IMR-90 (cell line): ENCODE measurements around the gene ZNF207. TPM values are rescaled to one million over a fixed set of nuclear protein-coding genes. Genes with fewer than 3 reads are reported as not detected.
A peak's percentile ranks its signal among the peaks of the same experiment; 100 is the strongest.

ENCODE experiments used
- ATAC-seq: fragments of 200-7000 bp; cut with Tn5 transposase; 2 replicates; pipeline ENCODE4 v1.9.1; 2020; ENCODE audit warnings: low read depth, mild to moderate bottlenecking, moderate library complexity
- BruUV-seq: library from RNA; stranded (reverse); fragments of 400-500 nt; replicated peaks from 2 replicates; lab custom pipeline; 2021; lab: Mats Ljungman, UMichigan
- CTCF ChIA-PET: fragments of 300-600 bp; formaldehyde crosslinking; extraction: SDS; loops from one replicate; lab custom pipeline; 2021; ENCODE audit warnings: antibody characterized with exemption; lab: Yijun Ruan, JAX
- POLR2A ChIA-PET: fragments of 300-600 bp; sonication (Branson Sonifier 250); formaldehyde crosslinking; loops from one replicate; lab custom pipeline; 2022; ENCODE audit warnings: antibody characterized with exemption; ENCODE audit not compliant: unreplicated experiment; lab: Charles Lee
- DNase-seq: peaks from one replicate; pipeline ENCODE4 v3.0.0; 2013
- H2AFZ ChIP-seq: replicated peaks from 2 replicates; pipeline ENCODE3; 2013; ENCODE audit warnings: low read length, mild to moderate bottlenecking; ENCODE audit not compliant: poor library complexity
- H2AK5ac ChIP-seq: 2 replicates; pipeline ENCODE4 v1.6.1; 2013; ENCODE audit warnings: low read depth, low read length, inconsistent platforms
- H2AK9ac ChIP-seq: replicated peaks from 2 replicates; pipeline ENCODE3; 2013; ENCODE audit warnings: mild to moderate bottlenecking, low read depth, low read length, moderate library complexity; ENCODE audit not compliant: poor library complexity
- H2BK120ac ChIP-seq: 2 replicates; pipeline ENCODE4 v1.6.1; 2013; ENCODE audit warnings: low read depth, low read length, inconsistent platforms
- H2BK15ac ChIP-seq: 3 replicates; pipeline ENCODE4 v1.6.1; 2013; ENCODE audit warnings: low read depth, low read length, inconsistent platforms
- H2BK20ac ChIP-seq: 2 replicates; pipeline ENCODE4 v1.6.1; 2013; ENCODE audit warnings: low read depth, mild to moderate bottlenecking, inconsistent platforms, low read length, moderate library complexity
- H2BK5ac ChIP-seq: 2 replicates; pipeline ENCODE4 v1.6.1; 2013; ENCODE audit warnings: mild to moderate bottlenecking, low read depth, low read length, inconsistent platforms; ENCODE audit not compliant: poor library complexity, severe bottlenecking
- H3K14ac ChIP-seq: replicated peaks from 2 replicates; pipeline ENCODE4 v1.6.1; 2013; ENCODE audit warnings: low read depth, low read length, inconsistent platforms
- H3K18ac ChIP-seq: 2 replicates; pipeline ENCODE4 v1.6.1; 2013; ENCODE audit warnings: low read depth, low read length, control low read depth
- H3K23ac ChIP-seq: 2 replicates; pipeline ENCODE4 v1.6.1; 2013; ENCODE audit warnings: low read depth, low read length, inconsistent platforms
- H3K27ac ChIP-seq: 2 replicates; pipeline ENCODE4 v1.5.1; 2013; ENCODE audit warnings: mild to moderate bottlenecking, control low read depth, low read length; ENCODE audit not compliant: insufficient read depth
- H3K27me3 ChIP-seq: 2 replicates; pipeline ENCODE4 v1.6.1; 2013; ENCODE audit warnings: low read length; ENCODE audit not compliant: control insufficient read depth, insufficient read depth
- H3K36me3 ChIP-seq: 2 replicates; pipeline ENCODE4 v1.6.1; 2013; ENCODE audit warnings: low read length, mixed read lengths; ENCODE audit not compliant: control insufficient read depth, insufficient read depth
- H3K4ac ChIP-seq: 2 replicates; pipeline ENCODE4 v1.6.1; 2013; ENCODE audit warnings: low read depth, low read length, inconsistent platforms
- H3K4me1 ChIP-seq: 2 replicates; pipeline ENCODE4 v1.6.1; 2013; ENCODE audit warnings: low read length, mixed read lengths; ENCODE audit not compliant: control insufficient read depth, insufficient read depth
- H3K4me2 ChIP-seq: 2 replicates; pipeline ENCODE4 v1.6.1; 2013; ENCODE audit warnings: low read depth, mild to moderate bottlenecking, control low read depth, low read length, moderate library complexity
- H3K4me3 ChIP-seq: 2 replicates; pipeline ENCODE4 v1.5.1; 2013; ENCODE audit warnings: low read depth, mild to moderate bottlenecking, control low read depth, low read length, moderate library complexity; ENCODE audit not compliant: insufficient read depth
- H3K56ac ChIP-seq: 2 replicates; pipeline ENCODE4 v1.6.1; 2013; ENCODE audit warnings: low read length, inconsistent platforms; ENCODE audit not compliant: insufficient read depth; ENCODE audit errors: extremely low read depth
- H3K79me1 ChIP-seq, 2 experiments: 2 replicates each; pipeline ENCODE4 v1.6.1; 2013; ENCODE audit warnings: low read length in 2 of 2, inconsistent platforms in 1 of 2, low read depth in 1 of 2
- H3K9ac ChIP-seq: 2 replicates; pipeline ENCODE4 v1.6.1; 2013; ENCODE audit warnings: low read depth, low read length, control low read depth
- H3K9me1 ChIP-seq: 2 replicates; pipeline ENCODE4 v1.6.1; 2013; ENCODE audit warnings: low read length, inconsistent platforms; ENCODE audit not compliant: insufficient read depth
- H3K9me3 ChIP-seq: 2 replicates; pipeline ENCODE4 v1.6.1; 2013; ENCODE audit warnings: low read length; ENCODE audit not compliant: control insufficient read depth, insufficient read depth
- H4K20me1 ChIP-seq: 2 replicates; pipeline ENCODE4 v1.6.1; 2013; ENCODE audit warnings: low read length, inconsistent platforms; ENCODE audit not compliant: insufficient read depth
- H4K5ac ChIP-seq: 2 replicates; pipeline ENCODE4 v1.6.1; 2013; ENCODE audit warnings: mild to moderate bottlenecking, low read depth, low read length, control low read depth
- H4K8ac ChIP-seq, 2 experiments: 2 replicates each; pipeline ENCODE4 v1.6.1; 2013; ENCODE audit warnings: low read depth in 2 of 2, low read length in 2 of 2, control low read depth in 1 of 2, inconsistent platforms in 1 of 2
- H4K91ac ChIP-seq: 2 replicates; pipeline ENCODE4 v1.6.1; 2013; ENCODE audit warnings: low read depth, low read length, inconsistent platforms; ENCODE audit not compliant: insufficient read depth
- CHD1 ChIP-seq: IDR thresholded peaks from 2 replicates; pipeline ENCODE4 v1.6.1; 2012; ENCODE audit warnings: low read depth, low read length, improper control_type of control experiment
- FOS ChIP-seq: fragments of 150-350 bp; IDR thresholded peaks from 2 replicates; pipeline ENCODE4 v1.6.1; 2016; ENCODE audit warnings: low read depth, low read length
- MAZ ChIP-seq: IDR thresholded peaks from 2 replicates; pipeline ENCODE4 v1.6.1; 2012; ENCODE audit warnings: low read depth, mild to moderate bottlenecking, low read length, improper control_type of control experiment, moderate library complexity, borderline replicate concordance
- MXI1 ChIP-seq: IDR thresholded peaks from 2 replicates; pipeline ENCODE4 v1.6.1; 2012; ENCODE audit warnings: low read depth, mild to moderate bottlenecking, low read length, moderate library complexity, borderline replicate concordance
- RFX5 ChIP-seq: IDR thresholded peaks from 2 replicates; pipeline ENCODE4 v1.8.0; 2012; ENCODE audit warnings: low read depth, mild to moderate bottlenecking, low read length, moderate library complexity
- WGBS, 2 experiments: methylation state at CpG; one replicate each; pipeline versions ENCODE4 v1.1.5 to v1.1.7; 2013; ENCODE audit warnings: missing lambda C conversion rate in 2 of 2; ENCODE audit not compliant: insufficient read length in 1 of 2; ENCODE audit errors: extremely low coverage in 2 of 2; 5-methylcytosine and 5-hydroxymethylcytosine counted together
- dilution Hi-C: fragments of 300-500 bp; cut with HindIII; formaldehyde crosslinking; loops from one replicate; pipeline ENCODE4 v1.14.3; 2018; ENCODE audit warnings: low sequenced_read_pairs; ENCODE audit not compliant: unreplicated experiment
- in situ Hi-C: fragments of 300-500 bp; cut with MboI; formaldehyde crosslinking; loops from 3 replicates; pipeline ENCODE4 v1.14.3; 2019; ENCODE audit warnings: low sequenced_read_pairs, inconsistent platforms, mixed read lengths
- intact Hi-C: fragments of 100-400 bp; cut with micrococcal nuclease; formaldehyde crosslinking; loops from 2 replicates; pipeline ENCODE4 v1.10.0; 2022
- polyA plus RNA-seq, 3 experiments: library from polyadenylated mRNA; depleted of rRNA; stranded (reverse); fragments of >200 nt; gene quantifications; 2 replicates each; pipeline ENCODE4 v1.2.3, GENCODE V29; 2012; ENCODE audit warnings: low replicate concordance in 1 of 3
- total RNA-seq: library from RNA; depleted of rRNA; stranded (reverse); fragments of >200 nt; gene quantifications from 2 replicates; pipeline ENCODE4 v1.2.3, GENCODE V29; 2012

ZNF207 gene
- total and polyA plus RNA-seq, 2 of the 4 experiments (the other 2 are of a cell fraction): 199 to 207 TPM

- peak overlapping the region; percentile 91 for H3K14ac ChIP-seq
- peaks cover 10 to 22% of the 10 kb centered on the region in 2 experiments for H3K79me1 ChIP-seq
- POLR2A ChIA-PET: interaction anchor here (0.6 kb wide), 1 partner anchor 10 kb away, joined by 3 read pairs; no protein-coding TSS in a partner anchor
- H3K27ac ChIP-seq: peak overlapping the region; percentile 87
- H3K56ac ChIP-seq: peak overlapping the region; percentile 68
- H3K36me3 ChIP-seq: peaks cover 10% of the 10 kb centered on the region
- H4K8ac ChIP-seq: peak overlapping the region; percentile 87 to 96
- H3K9ac ChIP-seq: peak overlapping the region; percentile 99
- H2BK5ac ChIP-seq: peak overlapping the region; percentile 71
- H2BK120ac ChIP-seq: peak overlapping the region; percentile 26; the same call in 1 of the 2 replicates
- peak overlapping the region; percentile 79 for H4K91ac ChIP-seq
- H3K4me2 ChIP-seq: peak overlapping the region; percentile 90
- H4K5ac ChIP-seq: peak overlapping the region; percentile 94
- dilution Hi-C loops (no loop called here), in situ Hi-C loops (no loop called here), intact Hi-C loops (no loop called here)
- peak overlapping the region; percentile 96 for H2AK5ac ChIP-seq
- TF ChIP-seq RFX5: no peak
- no peak for TF ChIP-seq MAZ
- TF ChIP-seq FOS: no peak
- no peak for TF ChIP-seq CHD1
- TF ChIP-seq MXI1: peak; percentile 49; the same call in 1 of the 2 replicates
- 0 out of 2 replicates have a peak overlapping the region, but pooled peaks have one; percentile 20 for H2BK20ac ChIP-seq
- no peaks in the 10 kb centered on the region for H4K20me1 ChIP-seq
- peak; percentile 2; the same call in 1 of the 2 replicates for ATAC-seq
- 3% methylated on average over 5 of the region's 13 CpGs; no CpG with 5 or more reads in 1 of the 2 experiments for WGBS, 2 experiments
- H3K9me1 ChIP-seq: peaks cover 7% of the 10 kb centered on the region
- H2AK9ac ChIP-seq: peak overlapping the region; percentile 99
- no peak for DNase-seq
- H3K4ac ChIP-seq: peak overlapping the region; percentile 92
- H3K23ac ChIP-seq: peak overlapping the region; percentile 94
- H2BK15ac ChIP-seq: no peak overlapping the region
- H3K9me3 ChIP-seq: no peaks in the 10 kb centered on the region
- H3K18ac ChIP-seq: peak overlapping the region; percentile 40; the same call in 1 of the 2 replicates
- no TSS peak for BruUV-seq
- peak overlapping the region; percentile 96 for H3K4me3 ChIP-seq
- H2AFZ ChIP-seq: peak overlapping the region; percentile 99
- CTCF ChIA-PET: interaction anchor here (1.2 kb wide), 1 partner anchor 9 kb away, joined by 3 read pairs; no protein-coding TSS in a partner anchor
- H3K4me1 ChIP-seq: peaks cover 3% of the 10 kb centered on the region
- H3K27me3 ChIP-seq: no peaks in the 10 kb centered on the region
Observed at GRCh38 chr17:32341141-32341856, 8.7 kb upstream of the ZNF207 start.
